GM23338 (cell line): ENCODE data around the gene ACTR5. TPM values are rescaled to one million over a fixed set of nuclear protein-coding genes. Genes with fewer than 3 reads are reported as not detected.

Source experiments
- ATAC-seq: fragments of 200-7000 bp; cut with Tn5 transposase; 3 replicates; pipeline ENCODE4 v1.9.1; 2020
- DNase-seq: peaks from one replicate; pipeline ENCODE4 v3.0.0-alpha.2; 2015; ENCODE audit warnings: low spot score
- H2AFZ ChIP-seq: fragments of 200-600 bp; sonication (generic); 2 replicates; pipeline ENCODE4 v1.8.0; 2016; ENCODE audit warnings: antibody characterized with exemption, mild to moderate bottlenecking, moderate library complexity
- H3F3A ChIP-seq: fragments of 200-600 bp; sonication (generic); replicated peaks from 2 replicates; pipeline ENCODE4 v1.8.0; 2017; ENCODE audit warnings: antibody characterized with exemption, mixed run types, low read depth
- H3K27ac ChIP-seq: fragments of 200-600 bp; sonication (generic); 2 replicates; pipeline ENCODE4 v1.6.1; 2016; ENCODE audit warnings: low read depth
- H3K27me3 ChIP-seq: fragments of 200-600 bp; sonication (generic); 2 replicates; pipeline ENCODE4 v1.8.0; 2016; ENCODE audit warnings: mild to moderate bottlenecking, mixed run types, moderate library complexity; ENCODE audit not compliant: insufficient read depth
- H3K36me3 ChIP-seq: fragments of 200-600 bp; sonication (generic); 2 replicates; pipeline ENCODE4 v1.8.0; 2016; ENCODE audit warnings: mild to moderate bottlenecking; ENCODE audit not compliant: insufficient read depth
- H3K4me1 ChIP-seq: fragments of 200-600 bp; sonication (generic); 2 replicates; pipeline ENCODE4 v1.8.0; 2016; ENCODE audit warnings: mild to moderate bottlenecking, moderate library complexity; ENCODE audit not compliant: insufficient read depth
- H3K4me2 ChIP-seq: fragments of 200-600 bp; sonication (generic); 2 replicates; pipeline ENCODE4 v1.7.1; 2017; ENCODE audit warnings: mixed run types
- H3K4me3 ChIP-seq: fragments of 200-600 bp; sonication (generic); 2 replicates; pipeline ENCODE4 v1.6.1; 2016; ENCODE audit warnings: mixed run types
- H3K79me2 ChIP-seq: fragments of 200-600 bp; sonication (generic); replicated peaks from 2 replicates; pipeline ENCODE4 v1.8.0; 2017; ENCODE audit warnings: mild to moderate bottlenecking; ENCODE audit not compliant: insufficient read depth
- H3K9me2 ChIP-seq: fragments of 200-600 bp; sonication (generic); 2 replicates; pipeline ENCODE4 v1.8.0; 2017; ENCODE audit not compliant: insufficient read depth
- H4K20me1 ChIP-seq: fragments of 200-600 bp; sonication (generic); replicated peaks from 2 replicates; pipeline ENCODE4 v1.8.0; 2017; ENCODE audit warnings: mild to moderate bottlenecking; ENCODE audit not compliant: insufficient read depth
- H3K27ac Mint-ChIP-seq: 2 replicates; pipeline ENCODE4 v1.8.0; 2020; ENCODE audit warnings: inconsistent platforms, mild to moderate bottlenecking, moderate library complexity, mixed read lengths
- H3K27me3 Mint-ChIP-seq: 3 replicates; pipeline ENCODE4 v1.8.0; 2022; ENCODE audit warnings: low read depth, mild to moderate bottlenecking, moderate library complexity, mixed read lengths, inconsistent platforms; ENCODE audit not compliant: insufficient read depth, poor library complexity
- H3K36me3 Mint-ChIP-seq: 3 replicates; pipeline ENCODE4 v1.8.0; 2021; ENCODE audit warnings: low read depth, mild to moderate bottlenecking, inconsistent platforms, moderate library complexity, mixed read lengths
- H3K4me1 Mint-ChIP-seq: 3 replicates; pipeline ENCODE4 v1.8.0; 2020; ENCODE audit warnings: mild to moderate bottlenecking, inconsistent platforms, mixed read lengths
- H3K4me3 Mint-ChIP-seq: 3 replicates; pipeline ENCODE4 v1.8.0; 2021; ENCODE audit warnings: moderate library complexity, mild to moderate bottlenecking, inconsistent platforms, mixed read lengths
- H3K9me3 Mint-ChIP-seq: 3 replicates; pipeline ENCODE4 v1.8.0; 2020; ENCODE audit warnings: moderate library complexity, mild to moderate bottlenecking, inconsistent platforms, mixed read lengths
- CREB1 ChIP-seq: fragments of 250-450 bp; sonication (Bioruptor Pico); IDR thresholded peaks from 2 replicates; pipeline ENCODE4 v1.5.0; 2020; ENCODE audit warnings: low read depth, mild to moderate bottlenecking, moderate library complexity
- CTCF ChIP-seq, 2 experiments: fragments of 200-600 bp in 1 of 2; sonication (generic) in 1 of 2; conservative IDR thresholded peaks; 2 replicates each; pipeline versions ENCODE4 v1.5.1 to v1.6.1; 2016 to 2017; ENCODE audit warnings: antibody characterized with exemption in 2 of 2, low read depth in 2 of 2, mild to moderate bottlenecking in 2 of 2, moderate library complexity in 1 of 2
- EZH2 ChIP-seq: fragments of 200-600 bp; sonication (generic); IDR thresholded peaks from one replicate; pipeline ENCODE4 v1.8.0; 2017; ENCODE audit warnings: antibody characterized with exemption, mild to moderate bottlenecking, low read depth; ENCODE audit not compliant: unreplicated experiment
- EZH2phosphoT487 ChIP-seq: fragments of 200-600 bp; sonication (generic); IDR thresholded peaks from one replicate; pipeline ENCODE4 v1.8.1; 2018; ENCODE audit warnings: antibody characterized with exemption; ENCODE audit not compliant: unreplicated experiment
- JUNB ChIP-seq: IDR thresholded peaks from one replicate; pipeline ENCODE4 v1.6.1; 2016; ENCODE audit warnings: antibody characterized with exemption; ENCODE audit not compliant: unreplicated experiment
- NANOG ChIP-seq: IDR thresholded peaks from 2 replicates; pipeline ENCODE4 v1.6.1; 2016; ENCODE audit warnings: antibody characterized with exemption, borderline replicate concordance
- POLR2AphosphoS5 ChIP-seq: IDR thresholded peaks from 2 replicates; pipeline ENCODE4 v1.6.1; 2016; ENCODE audit warnings: antibody characterized with exemption, low read depth
- STAT1 ChIP-seq: IDR thresholded peaks from one replicate; pipeline ENCODE4 v1.6.1; 2016; ENCODE audit warnings: antibody characterized with exemption; ENCODE audit not compliant: unreplicated experiment
- ZNF114 ChIP-seq: fragments of 250-450 bp; sonication (Bioruptor Pico); IDR thresholded peaks from 2 replicates; pipeline ENCODE4 v1.5.0; 2020; ENCODE audit warnings: mild to moderate bottlenecking, moderate library complexity
- ZNF331 ChIP-seq: fragments of 250-450 bp; sonication (Bioruptor Pico); IDR thresholded peaks from 2 replicates; pipeline ENCODE4 v1.5.0; 2020; ENCODE audit warnings: low read depth, mild to moderate bottlenecking, moderate library complexity
- ZNF462 ChIP-seq: fragments of 250-450 bp; sonication (Bioruptor Pico); IDR thresholded peaks from 2 replicates; pipeline ENCODE4 v1.5.0; 2020; ENCODE audit warnings: mild to moderate bottlenecking, moderate library complexity
- polyA plus RNA-seq: library from polyadenylated mRNA; unstranded; fragments of >200 nt; fragmentation: Nextera tagmentation; extraction: Ambion mirVana; gene quantifications from 2 replicates; pipeline ENCODE4 v1.2.1, GENCODE V29; 2016
- total RNA-seq: library from RNA; depleted of rRNA; stranded (reverse); fragments of >200 nt; shearing (Covaris generic); gene quantifications from 2 replicates; pipeline ENCODE4 v1.2.3, GENCODE V29; 2014
- TF ChIP-seq, protein P1 (sequence below): IDR thresholded peaks from one replicate; pipeline ENCODE4 v1.6.1; 2018; ENCODE audit warnings: antibody characterized with exemption; ENCODE audit not compliant: unreplicated experiment
- TF ChIP-seq, protein P2 (sequence below): IDR thresholded peaks from 2 replicates; pipeline ENCODE4 v1.6.1; 2016; ENCODE audit warnings: antibody characterized with exemption

The ACTR5 gene
- total and polyA plus RNA-seq, 2 experiments from 2014 or later = 8.4 to 21.8 TPM

- Mint-ChIP-seq H3K9me3 (no peaks in the 10 kb centered on the region), H3K36me3 (no peaks in the 10 kb centered on the region; the same call in 2 of the 3 replicates), H3K27me3 (peaks cover 14% of the 10 kb centered on the region), H3K4me3 (no peak overlapping the region), H3K4me1 (peaks cover 24% of the 10 kb centered on the region), H3K27ac (no peak overlapping the region)
- no peaks in the 10 kb centered on the region for H3K36me3 ChIP-seq
- H3K27me3 ChIP-seq = peaks cover 4% of the 10 kb centered on the region
- H3F3A ChIP-seq = no peaks in the 10 kb centered on the region
- H3K27ac ChIP-seq = no peak overlapping the region
- H3K79me2 ChIP-seq = peaks cover 12% of the 10 kb centered on the region; the same call in 1 of the 2 replicates
- H2AFZ ChIP-seq = no peak overlapping the region
- no peak for DNase-seq
- no peak overlapping the region for H3K4me2 ChIP-seq
- no peak overlapping the region for H3K4me3 ChIP-seq
- TF ChIP-seq ZNF114 (CRISPR knock-in tag) (no peak), STAT1 (no peak), POLR2AphosphoS5 (no peak), ZNF331 (CRISPR knock-in tag) (no peak), EZH2 (no peak), ZNF462 (CRISPR knock-in tag) (no peak), EZH2phosphoT487 (no peak), NANOG (no peak), CTCF (conservative IDR thresholded peaks at IDR 0.05; ENCODE audit: low read depth in 2 of 2) (no peak), CREB1 (CRISPR knock-in tag) (no peak), JUNB (no peak)
- TF ChIP-seq, protein P1, sequence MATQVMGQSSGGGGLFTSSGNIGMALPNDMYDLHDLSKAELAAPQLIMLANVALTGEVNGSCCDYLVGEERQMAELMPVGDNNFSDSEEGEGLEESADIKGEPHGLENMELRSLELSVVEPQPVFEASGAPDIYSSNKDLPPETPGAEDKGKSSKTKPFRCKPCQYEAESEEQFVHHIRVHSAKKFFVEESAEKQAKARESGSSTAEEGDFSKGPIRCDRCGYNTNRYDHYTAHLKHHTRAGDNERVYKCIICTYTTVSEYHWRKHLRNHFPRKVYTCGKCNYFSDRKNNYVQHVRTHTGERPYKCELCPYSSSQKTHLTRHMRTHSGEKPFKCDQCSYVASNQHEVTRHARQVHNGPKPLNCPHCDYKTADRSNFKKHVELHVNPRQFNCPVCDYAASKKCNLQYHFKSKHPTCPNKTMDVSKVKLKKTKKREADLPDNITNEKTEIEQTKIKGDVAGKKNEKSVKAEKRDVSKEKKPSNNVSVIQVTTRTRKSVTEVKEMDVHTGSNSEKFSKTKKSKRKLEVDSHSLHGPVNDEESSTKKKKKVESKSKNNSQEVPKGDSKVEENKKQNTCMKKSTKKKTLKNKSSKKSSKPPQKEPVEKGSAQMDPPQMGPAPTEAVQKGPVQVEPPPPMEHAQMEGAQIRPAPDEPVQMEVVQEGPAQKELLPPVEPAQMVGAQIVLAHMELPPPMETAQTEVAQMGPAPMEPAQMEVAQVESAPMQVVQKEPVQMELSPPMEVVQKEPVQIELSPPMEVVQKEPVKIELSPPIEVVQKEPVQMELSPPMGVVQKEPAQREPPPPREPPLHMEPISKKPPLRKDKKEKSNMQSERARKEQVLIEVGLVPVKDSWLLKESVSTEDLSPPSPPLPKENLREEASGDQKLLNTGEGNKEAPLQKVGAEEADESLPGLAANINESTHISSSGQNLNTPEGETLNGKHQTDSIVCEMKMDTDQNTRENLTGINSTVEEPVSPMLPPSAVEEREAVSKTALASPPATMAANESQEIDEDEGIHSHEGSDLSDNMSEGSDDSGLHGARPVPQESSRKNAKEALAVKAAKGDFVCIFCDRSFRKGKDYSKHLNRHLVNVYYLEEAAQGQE = no peak
- TF ChIP-seq, protein P2, sequence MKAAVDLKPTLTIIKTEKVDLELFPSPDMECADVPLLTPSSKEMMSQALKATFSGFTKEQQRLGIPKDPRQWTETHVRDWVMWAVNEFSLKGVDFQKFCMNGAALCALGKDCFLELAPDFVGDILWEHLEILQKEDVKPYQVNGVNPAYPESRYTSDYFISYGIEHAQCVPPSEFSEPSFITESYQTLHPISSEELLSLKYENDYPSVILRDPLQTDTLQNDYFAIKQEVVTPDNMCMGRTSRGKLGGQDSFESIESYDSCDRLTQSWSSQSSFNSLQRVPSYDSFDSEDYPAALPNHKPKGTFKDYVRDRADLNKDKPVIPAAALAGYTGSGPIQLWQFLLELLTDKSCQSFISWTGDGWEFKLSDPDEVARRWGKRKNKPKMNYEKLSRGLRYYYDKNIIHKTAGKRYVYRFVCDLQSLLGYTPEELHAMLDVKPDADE = no peak
- ATAC-seq = no peak
- H4K20me1 ChIP-seq = peaks cover 14% of the 10 kb centered on the region
- no peaks in the 10 kb centered on the region for H3K9me2 ChIP-seq
- peaks cover 4% of the 10 kb centered on the region for H3K4me1 ChIP-seq
Observed at GRCh38 chr20:38812709-38813573, 64.7 kb downstream of the ACTR5 start.
